Peyer's patch (tissue), 4 donors: ENCODE measurements around the gene GPC5.

Source experiments
- POLR2A ChIP-seq, 2 donors: fragments of 450-650 bp; IDR thresholded peaks; one replicate each; pipeline ENCODE4 v1.5.1; 2017; ENCODE audit warnings: antibody characterized with exemption in 2 of 2, mild to moderate bottlenecking in 2 of 2, moderate library complexity in 2 of 2
- TF ChIP-seq, protein P1 (sequence below), 6 experiments: fragments of 450-650 bp in 4 of 6; fragments of 200-600 bp in 2 of 6; sonication (generic) in 1 of 6; IDR thresholded peaks; one replicate each; pipeline ENCODE4 v1.5.1; 2017 to 2019; ENCODE audit warnings: antibody characterized with exemption in 6 of 6, mild to moderate bottlenecking in 3 of 6, moderate library complexity in 1 of 6

DNA sequence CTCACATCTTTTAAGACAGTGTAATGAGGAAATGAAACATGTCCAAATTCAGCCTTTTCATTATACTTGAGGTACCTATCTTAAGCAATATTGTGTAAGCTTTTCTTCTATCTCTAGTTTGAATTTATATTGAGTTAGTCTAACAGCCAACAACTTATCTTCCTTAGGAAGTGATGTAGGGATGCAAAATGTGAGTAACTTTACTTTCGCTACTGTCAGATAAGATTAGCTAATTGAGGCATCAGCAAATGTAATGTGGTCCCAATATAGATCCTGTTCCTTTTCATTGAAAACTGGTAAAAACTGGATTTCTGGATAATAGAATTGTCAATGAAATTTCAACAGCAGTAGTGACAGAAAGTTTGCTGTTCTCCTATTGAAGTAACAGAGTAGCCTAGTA lies 902.2 kb downstream of the GPC5 start:
- TF ChIP-seq, protein P1, sequence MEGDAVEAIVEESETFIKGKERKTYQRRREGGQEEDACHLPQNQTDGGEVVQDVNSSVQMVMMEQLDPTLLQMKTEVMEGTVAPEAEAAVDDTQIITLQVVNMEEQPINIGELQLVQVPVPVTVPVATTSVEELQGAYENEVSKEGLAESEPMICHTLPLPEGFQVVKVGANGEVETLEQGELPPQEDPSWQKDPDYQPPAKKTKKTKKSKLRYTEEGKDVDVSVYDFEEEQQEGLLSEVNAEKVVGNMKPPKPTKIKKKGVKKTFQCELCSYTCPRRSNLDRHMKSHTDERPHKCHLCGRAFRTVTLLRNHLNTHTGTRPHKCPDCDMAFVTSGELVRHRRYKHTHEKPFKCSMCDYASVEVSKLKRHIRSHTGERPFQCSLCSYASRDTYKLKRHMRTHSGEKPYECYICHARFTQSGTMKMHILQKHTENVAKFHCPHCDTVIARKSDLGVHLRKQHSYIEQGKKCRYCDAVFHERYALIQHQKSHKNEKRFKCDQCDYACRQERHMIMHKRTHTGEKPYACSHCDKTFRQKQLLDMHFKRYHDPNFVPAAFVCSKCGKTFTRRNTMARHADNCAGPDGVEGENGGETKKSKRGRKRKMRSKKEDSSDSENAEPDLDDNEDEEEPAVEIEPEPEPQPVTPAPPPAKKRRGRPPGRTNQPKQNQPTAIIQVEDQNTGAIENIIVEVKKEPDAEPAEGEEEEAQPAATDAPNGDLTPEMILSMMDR (IDR thresholded peaks at IDR 0.05): no peak
- TF ChIP-seq POLR2A (IDR thresholded peaks at IDR 0.05): no peak
